ENCODE data around the gene RC3H2.

RC3H2 gene, protein sequence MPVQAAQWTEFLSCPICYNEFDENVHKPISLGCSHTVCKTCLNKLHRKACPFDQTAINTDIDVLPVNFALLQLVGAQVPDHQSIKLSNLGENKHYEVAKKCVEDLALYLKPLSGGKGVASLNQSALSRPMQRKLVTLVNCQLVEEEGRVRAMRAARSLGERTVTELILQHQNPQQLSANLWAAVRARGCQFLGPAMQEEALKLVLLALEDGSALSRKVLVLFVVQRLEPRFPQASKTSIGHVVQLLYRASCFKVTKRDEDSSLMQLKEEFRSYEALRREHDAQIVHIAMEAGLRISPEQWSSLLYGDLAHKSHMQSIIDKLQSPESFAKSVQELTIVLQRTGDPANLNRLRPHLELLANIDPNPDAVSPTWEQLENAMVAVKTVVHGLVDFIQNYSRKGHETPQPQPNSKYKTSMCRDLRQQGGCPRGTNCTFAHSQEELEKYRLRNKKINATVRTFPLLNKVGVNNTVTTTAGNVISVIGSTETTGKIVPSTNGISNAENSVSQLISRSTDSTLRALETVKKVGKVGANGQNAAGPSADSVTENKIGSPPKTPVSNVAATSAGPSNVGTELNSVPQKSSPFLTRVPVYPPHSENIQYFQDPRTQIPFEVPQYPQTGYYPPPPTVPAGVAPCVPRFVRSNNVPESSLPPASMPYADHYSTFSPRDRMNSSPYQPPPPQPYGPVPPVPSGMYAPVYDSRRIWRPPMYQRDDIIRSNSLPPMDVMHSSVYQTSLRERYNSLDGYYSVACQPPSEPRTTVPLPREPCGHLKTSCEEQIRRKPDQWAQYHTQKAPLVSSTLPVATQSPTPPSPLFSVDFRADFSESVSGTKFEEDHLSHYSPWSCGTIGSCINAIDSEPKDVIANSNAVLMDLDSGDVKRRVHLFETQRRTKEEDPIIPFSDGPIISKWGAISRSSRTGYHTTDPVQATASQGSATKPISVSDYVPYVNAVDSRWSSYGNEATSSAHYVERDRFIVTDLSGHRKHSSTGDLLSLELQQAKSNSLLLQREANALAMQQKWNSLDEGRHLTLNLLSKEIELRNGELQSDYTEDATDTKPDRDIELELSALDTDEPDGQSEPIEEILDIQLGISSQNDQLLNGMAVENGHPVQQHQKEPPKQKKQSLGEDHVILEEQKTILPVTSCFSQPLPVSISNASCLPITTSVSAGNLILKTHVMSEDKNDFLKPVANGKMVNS

DNA sequence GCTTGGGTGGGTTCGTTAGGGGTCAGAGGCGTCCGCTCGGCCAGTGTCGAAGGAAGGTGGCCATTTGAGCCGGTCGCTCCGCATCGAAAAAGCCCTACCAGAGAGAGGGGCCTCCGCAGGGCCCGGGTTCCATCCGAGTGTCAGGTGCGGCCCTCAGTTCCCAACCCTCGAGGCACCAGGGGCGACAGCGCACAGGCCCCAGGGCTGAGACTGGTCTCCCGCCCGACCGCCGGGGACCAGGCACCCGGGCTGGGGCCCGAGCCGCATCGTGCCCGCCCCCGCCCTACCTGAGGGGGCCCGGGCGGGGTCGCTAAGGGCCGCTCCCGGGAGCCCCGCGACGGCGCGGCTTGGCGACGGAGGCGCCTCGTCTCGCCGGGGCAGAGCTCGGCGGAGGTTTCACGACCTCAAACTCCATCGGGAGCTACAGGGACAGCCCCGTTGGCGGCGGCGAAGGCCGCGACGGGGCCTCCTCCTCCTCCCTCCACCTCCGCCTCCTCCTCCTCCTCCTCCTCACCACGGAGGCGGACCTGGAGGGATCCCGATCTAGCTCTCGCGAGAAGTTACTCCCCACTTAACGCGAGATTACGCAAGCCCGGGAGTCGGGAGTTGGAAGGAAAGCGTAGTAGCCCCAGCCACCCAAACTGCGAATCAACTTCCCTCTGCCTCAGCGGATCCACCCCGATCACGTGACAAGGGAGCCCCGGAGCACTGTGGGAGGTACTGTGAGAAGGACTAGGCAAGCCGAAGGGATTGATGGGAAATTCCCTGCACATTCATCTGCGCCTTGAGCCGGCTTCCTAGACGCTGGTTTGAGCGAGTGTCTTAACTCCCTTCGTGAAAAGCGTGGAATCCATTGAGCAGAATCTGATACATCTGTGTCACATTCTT lies at the start of gene RC3H2:
TSS of gene RC3H2 (minus strand) at position 537 of the 888 bp plus-strand sequence. CDS start 7,850 bp downstream, outside the sequence.
- DNase-seq (ENCODE audit: low read depth) = peak; percentile 100

DNA sequence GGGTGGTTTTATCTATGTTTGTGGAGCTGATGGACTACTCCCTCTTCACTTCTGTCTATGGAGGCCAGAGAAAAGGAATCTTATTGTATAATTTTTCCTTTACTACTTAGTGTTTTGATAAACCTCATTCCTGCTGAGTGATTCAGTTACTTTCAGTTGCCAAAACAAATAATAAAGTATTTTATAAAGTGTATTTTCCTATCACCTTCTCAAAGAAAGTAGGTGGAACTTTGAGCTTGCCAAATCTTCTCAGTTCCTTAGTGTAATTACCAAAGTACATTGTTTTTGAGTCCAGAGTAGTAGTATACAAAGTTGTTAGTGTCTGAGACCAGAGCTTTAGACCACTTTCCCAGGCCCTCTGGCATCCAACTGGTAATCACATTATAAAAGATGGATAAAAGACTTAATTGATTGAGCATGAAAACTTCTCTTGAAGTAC lies 49.1 kb upstream of the RC3H2 start:
- DNase-seq (ENCODE audit: low read depth) = peak; percentile 62

DNA sequence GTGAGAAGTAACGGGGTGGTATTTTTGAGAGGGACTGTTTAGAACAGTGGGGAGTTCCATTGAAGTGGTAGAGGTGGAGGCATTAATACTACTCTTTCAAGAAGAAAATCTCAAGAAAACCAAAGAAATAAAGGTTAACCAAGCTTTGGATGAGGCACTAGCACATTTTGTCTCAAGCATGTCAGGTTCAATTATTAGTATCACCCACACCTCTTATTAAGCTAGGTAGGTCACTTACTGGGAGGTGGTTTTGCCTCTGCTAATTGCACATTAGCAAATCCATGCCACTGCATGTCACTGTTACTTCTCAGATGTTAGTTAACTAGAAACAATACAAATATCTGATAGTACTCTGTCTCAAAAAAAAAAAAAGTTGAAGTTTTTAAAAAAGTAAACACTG lies 45.9 kb upstream of the RC3H2 start:
- no peak for DNase-seq (ENCODE audit: low read depth)

DNA sequence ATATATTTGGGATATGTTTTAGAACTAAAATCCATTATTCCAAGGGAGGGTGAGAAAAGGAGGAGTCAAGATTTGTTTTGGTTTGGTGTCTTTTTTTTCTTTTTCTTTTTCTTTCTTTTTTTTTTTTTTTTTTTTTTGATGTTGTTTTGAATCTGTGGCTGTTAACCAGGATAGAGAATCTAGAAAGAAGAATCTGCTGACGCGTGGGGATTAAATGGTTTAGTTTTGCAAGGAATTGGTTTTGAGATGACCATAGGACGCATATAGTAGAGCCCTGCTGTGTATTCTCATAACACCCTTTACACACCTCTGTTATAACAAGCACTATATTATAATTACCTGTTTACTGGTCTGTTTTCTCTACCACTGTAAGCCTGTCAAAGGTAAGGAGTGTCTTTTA lies 45.1 kb upstream of the RC3H2 start:
- no peak for DNase-seq (ENCODE audit: low read depth)

DNA sequence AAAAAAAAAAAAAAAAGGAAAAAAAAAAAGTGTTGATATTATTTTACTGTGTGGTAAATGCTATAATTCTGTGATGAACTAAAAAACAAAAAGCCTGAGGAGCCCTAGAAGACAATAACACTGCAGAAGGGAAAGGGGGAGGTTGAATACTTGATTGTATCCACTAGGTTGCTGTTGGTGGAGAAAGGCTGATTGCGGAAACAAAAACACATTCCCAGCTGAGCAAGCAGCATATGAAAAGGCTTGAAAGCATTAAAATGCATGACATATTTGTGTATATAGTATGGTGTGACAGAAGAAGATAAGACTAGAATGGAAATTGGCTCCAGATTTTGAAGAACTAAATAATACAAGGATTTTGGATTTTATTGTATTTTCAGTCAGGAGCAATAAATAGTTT lies 44.5 kb upstream of the RC3H2 start:
- peak; percentile 11 for DNase-seq (ENCODE audit: low read depth)

DNA sequence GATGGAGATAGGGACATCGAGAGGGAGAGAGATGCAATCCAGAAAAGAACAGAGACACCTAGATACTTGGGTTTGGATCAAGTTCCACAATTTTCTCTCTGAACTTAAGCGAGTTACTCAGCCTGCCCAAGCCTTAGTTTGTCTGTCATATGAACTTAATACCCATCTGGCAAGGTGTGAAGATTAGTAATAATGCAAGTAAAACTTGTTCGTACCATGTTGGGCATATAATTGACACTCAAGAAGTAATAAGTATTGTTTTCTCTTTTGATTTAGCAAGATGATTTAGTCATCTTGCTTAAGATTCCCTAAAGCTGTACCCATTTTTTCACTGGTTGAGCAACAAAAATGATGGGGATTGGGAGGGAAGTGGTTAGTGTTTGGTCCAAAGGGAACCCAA lies 43.2 kb upstream of the RC3H2 start:
- no peak for DNase-seq (ENCODE audit: low read depth)

DNA sequence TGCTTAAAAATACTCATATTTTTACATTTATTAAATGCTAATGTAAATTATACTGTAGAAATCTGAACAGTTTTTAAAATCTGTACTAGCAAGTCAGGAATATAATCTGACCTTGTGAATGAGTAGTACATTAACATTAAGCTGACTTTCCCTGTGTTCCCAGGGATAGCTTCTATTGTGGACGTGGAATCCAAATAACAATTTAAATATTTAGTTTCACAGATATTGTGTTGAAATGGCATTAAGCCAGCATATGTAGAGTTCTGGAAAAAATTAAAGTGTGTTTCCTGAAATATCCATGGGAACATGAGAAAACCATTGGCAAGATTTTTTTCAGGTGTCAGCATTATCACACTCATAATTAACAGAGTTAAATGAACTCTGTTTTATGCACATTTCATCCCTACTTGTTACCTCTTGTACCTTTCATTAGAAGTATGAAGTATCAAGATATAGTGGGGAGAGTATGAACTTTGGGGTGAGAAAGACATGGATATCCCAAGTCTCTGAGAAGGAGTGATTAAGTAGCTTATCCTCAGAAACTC lies 41.4 kb upstream of the RC3H2 start:
- no peak for DNase-seq (ENCODE audit: low read depth)

DNA sequence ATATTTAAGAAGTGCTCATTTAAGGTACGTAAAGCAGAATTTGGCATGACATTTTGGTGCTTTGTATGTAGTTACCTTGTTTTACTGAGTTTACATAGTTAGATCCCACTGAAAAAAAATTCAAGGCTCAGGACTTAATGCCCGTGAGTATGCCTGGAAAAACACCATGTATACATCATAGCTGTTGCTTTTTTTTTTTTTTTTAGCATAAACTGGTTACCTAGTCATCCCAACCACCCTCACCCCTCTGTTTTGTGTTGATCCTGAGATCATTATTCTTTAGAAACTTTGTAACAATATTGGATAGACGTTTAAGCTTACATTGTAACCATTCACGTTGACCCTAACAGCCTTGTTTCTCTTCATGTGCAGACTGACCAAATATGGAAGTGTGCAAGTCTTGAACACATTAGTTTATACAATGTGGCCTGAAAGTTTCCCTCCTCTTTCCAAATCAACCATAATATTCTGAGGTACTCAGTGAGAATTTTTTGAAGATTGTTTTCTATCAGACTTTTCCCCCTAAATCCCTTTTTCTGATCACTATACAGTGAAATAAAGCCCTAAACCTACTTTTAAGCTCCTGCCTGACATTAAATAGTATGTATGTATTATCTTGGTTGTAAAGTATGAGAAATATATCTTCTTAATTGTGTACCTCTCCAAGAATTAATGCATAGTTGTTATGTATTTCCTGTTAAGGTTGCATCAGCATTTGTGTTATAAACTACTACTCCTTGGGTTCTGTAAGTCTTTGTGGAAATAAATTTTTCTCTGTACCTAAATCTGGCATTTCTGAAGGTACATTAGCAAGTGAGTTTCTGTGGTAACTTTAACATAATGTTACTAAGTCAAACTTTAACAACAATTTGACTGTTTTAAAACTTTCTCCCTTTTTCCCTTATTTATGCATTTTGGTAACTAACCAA lies 40.1 kb upstream of the RC3H2 start:
- peak; percentile 11 for DNase-seq (ENCODE audit: low read depth)

DNA sequence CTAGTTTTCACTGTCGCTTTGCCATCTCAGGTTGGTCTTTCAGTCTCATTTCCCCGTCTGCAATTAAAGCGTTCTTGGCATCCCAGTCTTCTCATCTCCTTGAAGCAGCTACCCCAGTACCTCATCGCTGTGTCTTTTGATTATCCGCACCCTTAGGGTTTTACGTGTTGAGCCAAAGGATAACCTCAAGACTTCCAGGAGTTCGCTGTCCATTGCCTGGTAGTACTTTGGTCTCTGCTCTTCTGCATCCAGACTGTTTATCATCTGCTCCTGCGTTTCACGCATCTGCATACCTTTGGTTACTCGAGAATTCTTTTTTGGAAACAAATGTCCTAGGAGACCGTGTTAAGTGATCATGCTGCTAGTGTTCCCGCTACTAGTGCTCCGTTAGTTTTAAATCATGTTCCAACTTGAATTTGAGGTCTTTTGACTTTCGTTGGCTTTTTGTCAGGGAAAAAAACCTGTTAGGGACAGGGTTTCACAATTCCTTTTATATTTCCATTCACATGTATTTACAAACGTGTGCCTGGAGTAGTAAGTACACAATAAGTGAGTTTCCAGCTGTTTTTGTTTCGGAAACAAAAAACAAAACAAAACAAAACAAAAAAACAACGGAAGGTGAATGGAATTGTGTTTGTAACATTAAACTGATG lies 36.5 kb upstream of the RC3H2 start:
- DNase-seq (ENCODE audit: low read depth) = peak; percentile 73

DNA sequence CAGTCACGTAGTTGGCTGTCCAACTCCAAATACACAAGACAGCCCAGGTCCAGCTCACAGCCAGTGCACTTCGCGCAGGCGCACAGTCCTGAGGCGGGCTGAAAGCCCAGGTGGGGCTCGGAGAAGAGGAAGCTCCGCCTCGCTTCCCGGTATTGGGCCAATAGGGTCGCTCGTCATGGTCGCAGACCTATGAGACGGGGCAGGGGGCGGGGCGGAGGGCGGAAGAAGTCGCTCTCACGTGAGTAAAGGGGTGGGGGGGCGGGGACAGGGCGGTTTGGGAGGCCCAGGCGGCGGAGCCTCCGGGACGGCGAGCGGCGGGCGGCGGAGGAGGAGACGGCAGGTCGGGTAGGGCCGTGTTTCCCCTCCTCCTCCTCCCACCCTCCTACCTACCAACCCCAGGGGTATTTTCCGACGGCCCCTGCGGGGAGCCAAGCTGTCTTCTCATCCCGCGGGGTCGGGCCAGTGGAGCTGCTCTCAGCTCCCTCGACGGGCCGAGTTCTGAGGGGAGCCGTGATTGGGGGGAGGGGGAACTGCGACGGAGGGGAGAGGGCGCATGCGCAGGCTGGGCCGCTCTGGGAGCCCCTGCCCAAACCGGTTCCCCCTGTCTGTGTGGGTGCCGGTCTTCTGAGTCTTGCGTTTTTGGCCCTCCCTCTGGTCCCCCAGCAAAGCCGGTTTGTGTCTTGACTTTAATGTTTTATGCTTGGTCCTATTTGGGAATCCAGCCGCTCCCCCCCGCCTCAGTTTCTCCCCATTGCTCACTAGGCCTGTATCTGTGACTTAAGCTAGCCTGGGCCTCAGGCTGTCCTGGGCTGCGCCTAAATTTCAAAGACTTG lies 35.8 kb upstream of the RC3H2 start, which contains the start of gene RABGAP1:
TSS of gene RABGAP1 (plus strand) at position 272 of the 833 bp plus-strand sequence. CDS start 16,040 bp downstream, outside the sequence.
- peak; percentile 99 for DNase-seq (ENCODE audit: low read depth)

DNA sequence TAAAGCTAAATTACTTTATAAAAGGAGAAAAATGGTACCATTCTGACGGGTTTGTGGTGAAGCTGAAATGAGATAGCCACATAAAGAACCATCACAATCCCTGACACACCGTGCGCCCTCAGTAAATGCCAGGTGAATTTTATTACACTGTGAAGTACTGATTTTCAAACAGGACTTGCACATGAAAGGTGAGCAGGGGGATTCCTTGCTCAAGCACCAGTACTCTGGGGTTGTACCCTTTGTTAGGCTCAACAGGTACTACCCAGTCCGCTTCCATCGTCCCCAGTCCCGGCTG lies 35.2 kb upstream of the RC3H2 start:
- no peak for DNase-seq (ENCODE audit: low read depth)

DNA sequence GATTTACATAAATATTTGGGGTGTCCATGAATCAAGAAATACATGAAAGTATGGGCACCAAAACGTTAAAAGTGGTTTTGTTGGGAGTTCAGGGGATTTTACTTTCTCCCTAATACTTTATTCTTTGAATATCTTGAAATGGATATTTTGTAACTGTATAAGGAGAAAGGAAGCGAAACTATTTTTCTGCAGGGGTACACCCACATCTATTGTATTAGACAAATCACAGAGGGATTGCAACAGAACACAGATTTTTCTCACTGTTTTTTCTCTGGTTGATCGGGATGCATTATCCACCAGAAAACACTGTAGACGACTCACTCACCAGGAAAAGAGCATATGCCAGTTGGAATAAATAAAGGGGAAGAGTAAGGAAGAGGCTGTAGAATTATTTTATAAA lies 34.4 kb upstream of the RC3H2 start:
- DNase-seq (ENCODE audit: low read depth) = no peak

DNA sequence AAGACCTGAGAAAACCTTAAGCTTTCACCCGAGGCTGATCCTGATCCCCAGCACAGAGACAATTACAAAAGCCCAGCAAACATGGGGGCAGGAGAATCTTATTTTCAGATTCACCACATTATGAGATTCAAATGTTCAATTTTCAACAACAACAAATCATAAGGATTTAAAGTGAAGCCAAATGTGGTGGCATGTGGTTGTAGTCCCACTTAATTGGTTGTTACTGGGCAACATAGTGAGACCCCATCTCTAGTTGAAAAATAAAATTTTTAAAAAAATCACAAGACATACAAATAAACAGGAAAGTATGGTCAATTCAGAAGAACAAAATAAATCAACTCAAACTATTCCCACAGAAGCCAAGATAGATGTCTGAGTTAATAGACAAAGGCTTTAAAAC lies 31.7 kb upstream of the RC3H2 start:
- DNase-seq (ENCODE audit: low read depth) = no peak

DNA sequence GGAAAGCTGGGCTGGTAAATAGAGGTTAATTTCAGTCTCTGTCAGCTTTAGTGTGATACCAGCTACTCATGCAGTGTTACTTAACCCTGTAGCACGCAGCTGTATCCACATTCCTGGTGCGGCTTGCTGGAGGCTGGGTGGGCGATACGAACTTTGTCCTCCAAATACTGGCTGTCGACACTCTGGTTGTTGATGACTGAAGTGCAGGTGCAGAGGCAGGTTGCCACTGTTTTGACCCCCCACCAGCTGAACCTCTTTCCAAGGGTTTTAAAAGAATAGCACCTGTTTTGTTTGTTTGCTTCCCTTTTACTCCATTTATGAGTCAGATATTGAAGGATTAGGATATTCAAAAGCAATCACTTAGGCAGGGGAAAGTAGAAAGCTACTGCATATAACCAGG lies 31.3 kb upstream of the RC3H2 start:
- no peak for DNase-seq (ENCODE audit: low read depth)

DNA sequence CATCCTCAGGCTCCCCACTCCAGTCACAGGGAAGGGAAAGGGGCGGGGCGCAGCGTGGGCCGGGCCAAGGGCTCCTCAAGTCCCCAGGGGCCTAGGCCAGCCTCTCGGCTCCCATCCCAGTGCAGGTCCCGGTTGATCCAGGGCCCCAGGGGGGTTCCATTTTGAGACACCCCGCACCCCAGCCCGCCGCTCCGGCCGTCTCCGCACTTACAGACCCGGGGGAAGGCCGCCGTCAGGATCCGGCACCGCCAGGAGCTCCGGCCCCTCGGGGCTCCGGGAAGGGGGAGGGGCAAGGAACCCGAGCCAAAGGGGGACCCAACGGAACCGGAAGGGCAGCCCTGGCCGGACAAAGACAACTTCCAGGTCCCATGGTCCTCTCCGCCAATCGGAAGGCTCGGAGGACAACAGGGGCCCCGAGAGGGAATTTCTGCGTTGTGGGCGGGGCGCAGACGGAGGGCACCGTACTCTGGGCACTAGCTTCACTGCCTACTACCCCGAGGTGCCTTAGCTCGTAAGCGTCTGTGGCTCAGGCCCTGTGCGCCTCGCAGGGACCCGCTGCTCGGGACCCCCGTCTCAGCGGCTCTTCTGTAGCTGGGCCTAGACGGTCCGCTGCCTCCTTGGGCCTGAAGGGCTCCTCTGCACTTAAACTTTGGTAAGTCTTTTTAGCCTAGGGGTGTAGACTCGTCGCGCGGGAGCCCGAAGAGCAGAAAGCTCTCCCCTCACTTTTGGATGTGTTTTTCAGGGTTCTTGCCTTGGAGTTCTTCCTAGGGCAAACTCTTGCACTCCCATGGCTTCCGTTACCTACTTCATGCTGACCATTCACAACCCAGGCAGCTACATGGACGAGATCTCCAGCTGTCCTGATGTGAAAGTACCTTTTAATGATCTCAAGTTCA lies 26.3 kb upstream of the RC3H2 start, which contains the start of gene ZBTB26:
TSS of gene ZBTB26 (minus strand) at position 287 of the 896 bp plus-strand sequence. CDS start 11,578 bp downstream, outside the sequence.
- DNase-seq (ENCODE audit: low read depth) = peak; percentile 96

DNA sequence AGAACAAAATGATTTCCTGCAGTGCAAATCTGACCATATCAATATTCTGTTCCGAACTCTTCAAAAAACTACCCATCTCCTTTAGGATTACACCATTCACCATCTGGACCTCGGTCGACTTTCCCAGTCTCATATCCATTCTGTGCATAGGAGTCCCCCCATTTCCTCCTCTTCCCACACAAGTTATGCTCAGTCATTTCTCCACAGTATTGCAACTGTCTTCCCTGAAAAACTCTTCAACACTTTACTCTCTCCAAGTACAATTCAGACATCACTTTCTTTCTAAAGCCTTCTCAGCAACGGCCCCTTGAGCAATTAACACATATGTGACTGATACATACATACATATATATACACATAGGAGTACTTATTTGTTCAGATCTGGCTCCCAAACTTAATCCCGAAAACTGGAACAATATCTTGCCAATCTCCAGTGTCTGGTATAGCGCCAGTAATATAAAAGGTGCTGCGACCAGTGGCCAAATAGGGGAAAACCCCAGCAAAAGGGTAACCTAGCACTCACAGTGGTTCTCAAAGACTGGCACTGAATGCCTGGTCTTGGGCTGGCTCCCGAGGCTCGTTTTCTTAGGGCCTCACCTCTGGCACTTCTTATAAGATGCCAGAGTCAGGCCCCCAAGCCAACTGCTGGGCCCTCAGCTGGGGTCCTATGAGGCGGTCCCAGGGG lies 25.5 kb upstream of the RC3H2 start:
- peak; percentile 6 for DNase-seq (ENCODE audit: low read depth)
